ENCODE results near the gene PCDHAC2.

The PCDHAC2 gene, protein sequence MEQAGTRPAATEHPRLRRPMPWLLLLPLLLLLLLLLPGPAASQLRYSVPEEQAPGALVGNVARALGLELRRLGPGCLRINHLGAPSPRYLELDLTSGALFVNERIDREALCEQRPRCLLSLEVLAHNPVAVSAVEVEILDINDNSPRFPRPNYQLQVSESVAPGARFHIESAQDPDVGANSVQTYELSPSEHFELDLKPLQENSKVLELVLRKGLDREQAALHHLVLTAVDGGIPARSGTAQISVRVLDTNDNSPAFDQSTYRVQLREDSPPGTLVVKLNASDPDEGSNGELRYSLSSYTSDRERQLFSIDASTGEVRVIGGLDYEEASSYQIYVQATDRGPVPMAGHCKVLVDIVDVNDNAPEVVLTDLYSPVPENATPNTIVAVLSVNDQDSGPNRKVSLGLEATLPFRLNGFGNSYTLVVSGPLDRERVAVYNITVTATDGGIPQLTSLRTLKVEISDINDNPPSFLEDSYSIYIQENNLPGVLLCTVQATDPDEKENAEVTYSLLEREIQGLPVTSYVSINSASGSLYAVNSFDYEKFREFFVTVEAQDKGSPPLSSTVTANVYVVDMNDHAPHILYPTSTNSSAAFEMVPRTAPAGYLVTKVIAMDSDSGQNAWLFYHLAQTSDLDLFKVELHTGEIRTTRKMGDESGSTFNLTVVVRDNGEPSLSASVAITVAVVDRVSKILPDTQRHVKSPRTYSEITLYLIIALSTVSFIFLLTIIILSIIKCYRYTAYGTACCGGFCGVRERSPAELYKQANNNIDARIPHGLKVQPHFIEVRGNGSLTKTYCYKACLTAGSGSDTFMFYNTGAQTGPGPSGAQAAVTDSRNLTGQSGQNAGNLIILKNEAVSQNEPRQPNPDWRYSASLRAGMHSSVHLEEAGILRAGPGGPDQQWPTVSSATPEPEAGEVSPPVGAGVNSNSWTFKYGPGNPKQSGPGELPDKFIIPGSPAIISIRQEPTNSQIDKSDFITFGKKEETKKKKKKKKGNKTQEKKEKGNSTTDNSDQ

DNA sequence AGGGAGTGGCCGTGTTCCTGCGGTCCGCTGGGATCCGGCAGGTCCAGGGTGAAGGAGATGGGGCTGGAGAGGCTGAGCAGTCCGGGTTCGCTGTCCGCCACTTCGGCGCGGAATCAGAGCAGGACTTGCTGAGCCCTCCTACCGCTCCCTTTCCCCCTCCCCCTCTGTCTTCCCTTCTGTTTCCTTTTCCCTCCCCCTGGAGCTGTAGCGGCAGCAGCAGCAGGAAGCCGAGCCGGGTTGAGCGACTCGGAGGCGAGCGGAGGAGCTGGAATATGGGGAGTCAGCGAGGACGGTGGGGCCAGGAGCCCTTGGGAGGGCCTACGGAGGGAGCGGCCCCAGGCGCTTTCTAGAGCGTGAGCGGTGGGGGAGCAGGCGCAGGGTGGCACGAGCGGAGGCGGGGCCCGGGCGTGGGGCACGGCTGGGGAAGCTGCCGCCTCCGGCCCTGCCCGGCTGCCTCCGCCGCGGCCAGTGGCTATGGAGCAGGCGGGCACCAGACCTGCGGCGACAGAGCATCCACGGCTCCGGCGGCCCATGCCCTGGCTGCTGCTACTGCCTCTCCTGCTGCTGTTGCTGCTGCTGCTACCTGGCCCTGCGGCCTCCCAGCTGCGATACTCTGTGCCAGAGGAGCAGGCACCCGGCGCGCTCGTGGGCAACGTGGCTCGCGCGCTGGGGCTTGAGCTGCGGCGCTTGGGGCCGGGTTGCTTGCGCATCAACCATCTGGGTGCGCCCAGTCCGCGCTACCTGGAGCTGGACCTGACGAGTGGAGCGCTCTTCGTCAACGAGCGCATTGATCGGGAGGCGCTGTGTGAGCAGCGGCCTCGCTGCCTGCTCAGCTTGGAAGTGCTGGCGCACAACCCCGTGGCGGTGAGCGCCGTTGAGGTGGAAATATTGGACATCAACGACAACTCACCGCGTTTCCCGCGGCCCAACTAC is at the start of gene PCDHAC2:
PCDHAC2 (plus strand) TSS at position 184 of the 933 bp plus-strand sequence; CDS start at position 475, 291 bp downstream.
- 0 out of 2 replicates have a peak within 1 kb of the TSS, but pooled peaks have one; percentile 7 for H3K4me3 ChIP-seq (replicated peaks; ENCODE audit: low read depth, low read length)
- TF ChIP-seq, protein P1, sequence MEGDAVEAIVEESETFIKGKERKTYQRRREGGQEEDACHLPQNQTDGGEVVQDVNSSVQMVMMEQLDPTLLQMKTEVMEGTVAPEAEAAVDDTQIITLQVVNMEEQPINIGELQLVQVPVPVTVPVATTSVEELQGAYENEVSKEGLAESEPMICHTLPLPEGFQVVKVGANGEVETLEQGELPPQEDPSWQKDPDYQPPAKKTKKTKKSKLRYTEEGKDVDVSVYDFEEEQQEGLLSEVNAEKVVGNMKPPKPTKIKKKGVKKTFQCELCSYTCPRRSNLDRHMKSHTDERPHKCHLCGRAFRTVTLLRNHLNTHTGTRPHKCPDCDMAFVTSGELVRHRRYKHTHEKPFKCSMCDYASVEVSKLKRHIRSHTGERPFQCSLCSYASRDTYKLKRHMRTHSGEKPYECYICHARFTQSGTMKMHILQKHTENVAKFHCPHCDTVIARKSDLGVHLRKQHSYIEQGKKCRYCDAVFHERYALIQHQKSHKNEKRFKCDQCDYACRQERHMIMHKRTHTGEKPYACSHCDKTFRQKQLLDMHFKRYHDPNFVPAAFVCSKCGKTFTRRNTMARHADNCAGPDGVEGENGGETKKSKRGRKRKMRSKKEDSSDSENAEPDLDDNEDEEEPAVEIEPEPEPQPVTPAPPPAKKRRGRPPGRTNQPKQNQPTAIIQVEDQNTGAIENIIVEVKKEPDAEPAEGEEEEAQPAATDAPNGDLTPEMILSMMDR (IDR thresholded peaks at IDR 0.05; ENCODE audit: low read depth, low read length, missing control alignments), result no peak
- DNase-seq (ENCODE audit: extremely low read depth, low read depth), result no peak

DNA sequence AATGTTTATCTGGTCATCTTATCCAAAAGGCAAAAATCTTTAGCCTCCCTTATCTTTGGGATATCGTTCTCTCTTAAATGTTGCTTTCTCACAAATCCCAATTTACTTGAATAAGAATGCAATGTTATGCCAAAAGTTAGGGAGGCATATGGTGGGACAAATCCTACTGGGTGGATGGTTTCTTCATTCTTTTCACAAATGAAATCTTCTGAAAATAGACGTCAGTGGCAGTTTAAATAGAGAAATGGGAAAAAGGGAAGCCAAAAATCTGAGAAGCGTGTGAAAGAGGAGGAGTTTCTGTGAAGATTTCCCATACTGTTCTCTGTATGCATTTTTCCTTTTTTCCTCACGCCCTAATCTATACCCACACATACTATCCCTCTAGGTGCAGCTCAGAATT is 42.7 kb upstream of the PCDHAC2 start:
- no peak for DNase-seq (ENCODE audit: extremely low read depth, low read depth)
- no peak overlapping the region for H3K4me3 ChIP-seq (replicated peaks; ENCODE audit: low read depth, low read length)
- TF ChIP-seq, protein P1 (IDR thresholded peaks at IDR 0.05; ENCODE audit: low read depth, low read length, missing control alignments), result no peak

DNA sequence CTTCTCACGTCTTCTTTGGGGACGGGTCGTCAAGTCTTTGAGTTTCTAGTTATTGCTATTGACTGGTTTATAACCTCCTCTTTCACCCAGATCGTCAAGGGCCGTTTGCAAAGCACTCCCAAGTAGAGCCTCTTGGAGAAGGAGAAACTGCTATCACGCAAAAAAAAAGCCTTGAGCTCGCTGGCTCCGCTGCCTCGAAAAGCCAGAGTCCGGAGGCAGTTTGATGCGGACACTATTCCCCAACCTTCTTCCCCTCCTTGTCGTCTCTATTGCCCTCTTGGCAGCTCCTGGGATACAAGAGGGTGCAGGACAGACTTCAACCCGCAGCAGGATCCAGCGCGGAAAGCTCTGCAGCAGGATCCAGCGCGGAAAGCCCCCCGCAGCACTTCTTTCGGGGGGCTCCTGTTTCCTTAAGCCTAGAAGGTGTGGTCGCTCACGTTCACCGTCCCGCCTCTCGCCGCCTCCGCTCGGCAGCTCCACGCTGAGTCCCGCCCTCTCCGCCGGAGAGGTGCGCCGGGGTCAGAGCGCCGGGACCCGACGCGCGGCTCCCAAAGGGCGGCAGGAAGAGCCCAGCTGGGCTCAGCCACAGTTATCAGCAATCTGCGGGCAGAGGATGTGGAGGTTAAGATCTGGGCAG is 40.4 kb upstream of the PCDHAC2 start, which contains the start of gene PCDHAC1:
PCDHAC1 (plus strand) TSS at position 494 of the 637 bp plus-strand sequence. CDS start 594 bp downstream, outside the sequence.
- 0 out of 2 replicates have a peak within 1 kb of the TSS, but pooled peaks have one; percentile 4 for H3K4me3 ChIP-seq (replicated peaks; ENCODE audit: low read depth, low read length)
- no peak for DNase-seq (ENCODE audit: extremely low read depth, low read depth)
- TF ChIP-seq, protein P1 (IDR thresholded peaks at IDR 0.05; ENCODE audit: low read depth, low read length, missing control alignments), result no peak

DNA sequence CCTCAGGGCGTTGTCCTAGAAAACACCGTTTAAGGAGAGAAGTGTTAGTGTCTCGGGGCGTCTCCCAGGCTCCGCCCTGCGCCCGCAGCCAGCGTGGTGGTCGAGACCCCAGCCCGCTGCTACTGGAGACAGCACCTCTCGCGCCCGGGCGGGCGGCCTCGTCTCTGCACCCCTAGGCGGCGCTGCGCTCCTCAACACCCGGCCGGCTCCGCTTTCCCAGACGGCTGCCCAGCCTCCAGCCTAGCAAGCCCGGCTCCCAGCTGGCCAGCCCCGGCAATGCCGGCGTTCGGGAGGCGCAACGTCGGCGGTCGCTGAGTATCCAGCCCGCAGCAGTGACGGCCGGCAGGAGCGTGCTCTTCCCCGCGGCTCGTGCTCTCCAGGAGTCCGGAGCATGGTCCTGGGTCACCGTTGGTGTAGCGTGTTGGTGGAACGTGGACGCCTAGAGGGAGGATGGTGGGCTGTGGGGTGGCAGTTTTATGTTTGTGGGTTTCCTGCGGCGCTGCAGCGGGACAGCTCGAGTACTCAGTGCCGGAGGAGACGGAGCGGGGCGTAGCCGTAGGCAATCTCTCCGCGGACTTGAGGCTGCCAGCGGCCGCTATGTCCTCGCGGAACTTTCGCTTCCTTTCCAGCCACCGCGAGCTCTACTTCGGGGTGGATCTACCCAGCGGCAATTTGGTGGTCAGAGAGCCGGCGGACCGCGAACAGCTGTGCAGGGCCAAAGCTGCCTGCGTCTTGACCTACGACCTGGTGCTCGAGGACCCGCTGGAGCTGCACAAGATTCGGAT is 39.6 kb upstream of the PCDHAC2 start:
- TF ChIP-seq, protein P1 (IDR thresholded peaks at IDR 0.05; ENCODE audit: low read depth, low read length, missing control alignments), result peak; percentile 61
- DNase-seq (ENCODE audit: extremely low read depth, low read depth), result peak; percentile 1
- 0 out of 2 replicates have a peak overlapping the region, but pooled peaks have one; percentile 4 for H3K4me3 ChIP-seq (replicated peaks; ENCODE audit: low read depth, low read length)

DNA sequence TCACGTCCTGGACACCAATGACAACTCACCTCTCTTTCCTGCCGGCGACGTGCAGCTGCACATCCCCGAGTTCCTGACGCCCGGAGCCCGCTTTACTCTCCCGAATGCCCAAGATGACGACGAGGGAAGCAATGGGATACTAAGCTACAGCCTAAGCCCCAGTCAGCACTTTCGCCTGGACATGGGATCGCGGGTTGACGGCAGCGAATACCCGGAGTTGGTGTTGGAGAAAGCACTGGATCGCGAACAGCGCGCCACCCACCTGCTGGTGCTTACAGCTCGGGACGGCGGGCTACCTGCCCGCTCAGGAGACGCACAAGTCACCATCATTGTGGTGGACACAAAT is 39.1 kb upstream of the PCDHAC2 start:
- DNase-seq (ENCODE audit: extremely low read depth, low read depth), result no peak
- H3K4me3 ChIP-seq (replicated peaks; ENCODE audit: low read depth, low read length), result 0 out of 2 replicates have a peak overlapping the region, but pooled peaks have one; percentile 4
- TF ChIP-seq, protein P1 (IDR thresholded peaks at IDR 0.05; ENCODE audit: low read depth, low read length, missing control alignments), result no peak
